Posterior vena cava (tissue), 2 donors: ENCODE data around the gene MAPK8IP3. TPM values are rescaled to one million over a fixed set of nuclear protein-coding genes. Genes with fewer than 3 reads are reported as not detected.

Source experiments
- DNase-seq: peaks from one replicate; pipeline ENCODE4 v3.0.0-alpha.2; 2020; ENCODE audit warnings: low spot score
- intact Hi-C, 2 donors: fragments of 100-400 bp; cut with DNase I; formaldehyde crosslinking; loops; one replicate each; pipeline versions ENCODE4 v1.14.1 to v1.14.2; 2022 to 2023
- total RNA-seq, 2 donors: library from RNA; stranded (reverse); fragmentation: NEBNext Ultra II Directional; extraction: Animal tissue kit (Norgen Biotek cat#: 25700); gene quantifications; one replicate each; pipeline ENCODE4 v1.2.1, GENCODE V29; 2021
- donor health status: DM: yes; HTN: yes; CAD: no.
- donor health status: DM: yes; HTN: yes; CAD: no.

Gene MAPK8IP3
- total RNA-seq, 2 donors from 2014 or later, result 37.1 to 42.3 TPM

- no peak for DNase-seq
- intact Hi-C loops, result no loop called here
Observed at GRCh38 chr16:1747934-1748333, 41.9 kb downstream of the MAPK8IP3 start.

GRCh38 chr16:1749152-1750117 is 43.4 kb downstream of the MAPK8IP3 start:
- intact Hi-C loops, result no loop called here
- no peak for DNase-seq

- no peak for DNase-seq
- intact Hi-C loops, result no loop called here
Observed at GRCh38 chr16:1751946-1752345, 46.0 kb downstream of the MAPK8IP3 start.

- intact Hi-C loops, result no loop called here
- no peak for DNase-seq
Observed at GRCh38 chr16:1752853-1753252, 46.9 kb downstream of the MAPK8IP3 start.

- intact Hi-C loops, result no loop called here
Observed at GRCh38 chr16:1754204-1754603, 48.2 kb downstream of the MAPK8IP3 start.

GRCh38 chr16:1757714-1758461 is 51.9 kb downstream of the MAPK8IP3 start:
- intact Hi-C loops, result no loop called here
- no peak for DNase-seq

More at GRCh38 chr16:1754204-1754603, 48.2 kb downstream of the MAPK8IP3 start:
- DNase-seq, result no peak

- intact Hi-C loops, result no loop called here
- no peak for DNase-seq
Observed at GRCh38 chr16:1758923-1759322, 52.9 kb downstream of the MAPK8IP3 start.

- no peak for DNase-seq
- intact Hi-C loops, result no loop called here
Observed at GRCh38 chr16:1759511-1759910, 53.5 kb downstream of the MAPK8IP3 start.

GRCh38 chr16:1760911-1761310 is 54.9 kb downstream of the MAPK8IP3 start:
- no peak for DNase-seq
- intact Hi-C loops, result loop anchor here in 1 of 2 donors (5.0 kb wide), 1 partner anchor 51 kb away; no protein-coding TSS in a partner anchor

GRCh38 chr16:1761751-1762150 is 55.8 kb downstream of the MAPK8IP3 start:
- no peak for DNase-seq
- intact Hi-C loops, result loop anchor here in 1 of 2 donors (5.0 kb wide), 1 partner anchor 51 kb away; no protein-coding TSS in a partner anchor

- DNase-seq, result no peak
- intact Hi-C loops, result loop anchor here in 1 of 2 donors (5.0 kb wide), 1 partner anchor 50 kb away; no protein-coding TSS in a partner anchor
Observed at GRCh38 chr16:1762196-1762878, 56.3 kb downstream of the MAPK8IP3 start.

- intact Hi-C loops, result loop anchor here in 1 of 2 donors (5.0 kb wide), 1 partner anchor 49 kb away; no protein-coding TSS in a partner anchor
- DNase-seq, result no peak
Observed at GRCh38 chr16:1762879-1763520, 57.0 kb downstream of the MAPK8IP3 start.

- DNase-seq, result no peak
- intact Hi-C loops, result loop anchor here in 1 of 2 donors (5.0 kb wide), 1 partner anchor 48 kb away; no protein-coding TSS in a partner anchor
Observed at GRCh38 chr16:1763521-1764511, 57.8 kb downstream of the MAPK8IP3 start.

- DNase-seq, result no peak
- intact Hi-C loops, result loop anchor here in 1 of 2 donors (5.0 kb wide), 1 partner anchor 47 kb away; no protein-coding TSS in a partner anchor
Observed at GRCh38 chr16:1764971-1765370, 59.0 kb downstream of the MAPK8IP3 start.

- intact Hi-C loops, result no loop called here
- no peak for DNase-seq
Observed at GRCh38 chr16:1765826-1766225, 59.8 kb downstream of the MAPK8IP3 start.

GRCh38 chr16:1766231-1766630 is 60.2 kb downstream of the MAPK8IP3 start:
- DNase-seq, result no peak
- intact Hi-C loops, result no loop called here

- intact Hi-C loops, result no loop called here
- no peak for DNase-seq
Observed at GRCh38 chr16:1766701-1767100, 60.7 kb downstream of the MAPK8IP3 start.
